NB4 (cell line): ENCODE measurements around the gene NPDC1.
"Not testable (repeated sequence)": the region's sequence is repeated elsewhere in the genome, so short reads cannot be mapped to it uniquely, and the experiment has no call there.

Experiments used
- MYC ChIP-seq: IDR thresholded peaks from 2 replicates; pipeline ENCODE4 v1.6.1; 2011; ENCODE audit warnings: low read depth, low read length
- POLR2A ChIP-seq: IDR thresholded peaks from 2 replicates; pipeline ENCODE4 v1.6.1; 2011; ENCODE audit warnings: mild to moderate bottlenecking; ENCODE audit not compliant: insufficient read length; ENCODE audit errors: extremely low read depth
- TF ChIP-seq, protein P1 (sequence below): IDR thresholded peaks from one replicate; pipeline ENCODE4 v1.5.1; 2012; ENCODE audit warnings: low read depth, low read length
- TF ChIP-seq, protein P2 (sequence below): IDR thresholded peaks from 2 replicates; pipeline ENCODE4 v1.6.1; 2011; ENCODE audit warnings: low read depth, low read length

DNA sequence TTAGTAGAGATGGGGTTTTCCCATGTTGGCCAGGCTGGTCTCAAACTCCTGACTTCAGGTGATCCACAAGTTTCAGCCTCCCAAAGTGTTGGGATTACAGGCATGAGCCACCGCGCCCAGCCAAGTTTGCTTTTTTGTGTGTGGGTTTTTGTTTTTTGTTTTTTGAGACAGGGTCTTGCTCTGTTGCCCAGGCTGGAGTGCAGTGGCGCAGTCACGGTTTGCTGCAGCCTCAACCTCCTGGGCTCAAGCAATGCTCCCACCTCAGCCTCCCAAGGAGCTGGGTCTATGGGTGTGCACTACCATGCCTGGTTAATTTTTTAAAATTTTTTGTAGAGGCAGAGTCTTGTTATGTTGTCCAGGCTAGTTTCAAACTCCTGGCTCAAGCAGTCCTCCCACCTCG is 12.5 kb downstream of the NPDC1 start:
- TF ChIP-seq, protein P1, sequence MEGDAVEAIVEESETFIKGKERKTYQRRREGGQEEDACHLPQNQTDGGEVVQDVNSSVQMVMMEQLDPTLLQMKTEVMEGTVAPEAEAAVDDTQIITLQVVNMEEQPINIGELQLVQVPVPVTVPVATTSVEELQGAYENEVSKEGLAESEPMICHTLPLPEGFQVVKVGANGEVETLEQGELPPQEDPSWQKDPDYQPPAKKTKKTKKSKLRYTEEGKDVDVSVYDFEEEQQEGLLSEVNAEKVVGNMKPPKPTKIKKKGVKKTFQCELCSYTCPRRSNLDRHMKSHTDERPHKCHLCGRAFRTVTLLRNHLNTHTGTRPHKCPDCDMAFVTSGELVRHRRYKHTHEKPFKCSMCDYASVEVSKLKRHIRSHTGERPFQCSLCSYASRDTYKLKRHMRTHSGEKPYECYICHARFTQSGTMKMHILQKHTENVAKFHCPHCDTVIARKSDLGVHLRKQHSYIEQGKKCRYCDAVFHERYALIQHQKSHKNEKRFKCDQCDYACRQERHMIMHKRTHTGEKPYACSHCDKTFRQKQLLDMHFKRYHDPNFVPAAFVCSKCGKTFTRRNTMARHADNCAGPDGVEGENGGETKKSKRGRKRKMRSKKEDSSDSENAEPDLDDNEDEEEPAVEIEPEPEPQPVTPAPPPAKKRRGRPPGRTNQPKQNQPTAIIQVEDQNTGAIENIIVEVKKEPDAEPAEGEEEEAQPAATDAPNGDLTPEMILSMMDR: not testable (repeated sequence)
- TF ChIP-seq MYC, POLR2A: not testable (repeated sequence)
- TF ChIP-seq, protein P2, sequence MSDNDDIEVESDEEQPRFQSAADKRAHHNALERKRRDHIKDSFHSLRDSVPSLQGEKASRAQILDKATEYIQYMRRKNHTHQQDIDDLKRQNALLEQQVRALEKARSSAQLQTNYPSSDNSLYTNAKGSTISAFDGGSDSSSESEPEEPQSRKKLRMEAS: not testable (repeated sequence)
